Hepatocyte (in vitro differentiated cells): ENCODE data around the gene HSD17B8. TPM values are rescaled to one million over a fixed set of nuclear protein-coding genes. Genes with fewer than 3 reads are reported as not detected.

Experiments used
- DNase-seq: peaks from one replicate; pipeline ENCODE4 v3.0.0-alpha.2; 2016; ENCODE audit warnings: low spot score
- H2AFZ ChIP-seq: fragments of 200-600 bp; sonication (generic); 2 replicates; pipeline ENCODE4 v1.6.0; 2016; ENCODE audit warnings: antibody characterized with exemption, mild to moderate bottlenecking
- H3K27ac ChIP-seq: fragments of 200-600 bp; sonication (generic); 2 replicates; pipeline ENCODE4 v1.5.1; 2016; ENCODE audit warnings: mild to moderate bottlenecking
- H3K27me3 ChIP-seq: fragments of 200-600 bp; sonication (generic); 2 replicates; pipeline ENCODE4 v1.6.1; 2016
- H3K36me3 ChIP-seq: fragments of 200-600 bp; sonication (generic); replicated peaks from 2 replicates; pipeline ENCODE4 v1.5.1; 2016; ENCODE audit warnings: low read depth; ENCODE audit not compliant: insufficient read depth
- H3K4me1 ChIP-seq: fragments of 200-600 bp; sonication (generic); 2 replicates; pipeline ENCODE4 v1.5.1; 2016; ENCODE audit warnings: mild to moderate bottlenecking, moderate library complexity; ENCODE audit not compliant: insufficient read depth
- H3K4me2 ChIP-seq: fragments of 200-600 bp; sonication (generic); 2 replicates; pipeline ENCODE4 v1.6.0; 2016
- H3K4me3 ChIP-seq: fragments of 200-600 bp; sonication (generic); 2 replicates; pipeline ENCODE4 v1.5.1; 2016; ENCODE audit warnings: mild to moderate bottlenecking
- H3K79me2 ChIP-seq: fragments of 200-600 bp; sonication (generic); 2 replicates; pipeline ENCODE4 v1.6.0; 2017; ENCODE audit warnings: mild to moderate bottlenecking
- H3K9me2 ChIP-seq: fragments of 200-600 bp; sonication (generic); replicated peaks from 2 replicates; pipeline ENCODE4 v1.6.0; 2017; ENCODE audit warnings: mild to moderate bottlenecking; ENCODE audit not compliant: insufficient read depth
- H3K9me3 ChIP-seq: fragments of 200-600 bp; sonication (generic); 2 replicates; pipeline ENCODE4 v1.5.1; 2016; ENCODE audit warnings: low read depth, mild to moderate bottlenecking
- H4K20me1 ChIP-seq: fragments of 200-600 bp; sonication (generic); 2 replicates; pipeline ENCODE4 v1.6.0; 2016; ENCODE audit warnings: mild to moderate bottlenecking; ENCODE audit not compliant: insufficient read depth, poor library complexity, severe bottlenecking
- EZH2 ChIP-seq: fragments of 200-600 bp; sonication (generic); IDR thresholded peaks from 2 replicates; pipeline ENCODE4 v1.6.1; 2016; ENCODE audit warnings: antibody characterized with exemption, mild to moderate bottlenecking, borderline replicate concordance
- EZH2phosphoT487 ChIP-seq: fragments of 200-600 bp; sonication (generic); IDR thresholded peaks from one replicate; pipeline ENCODE4 v1.6.1; 2018; ENCODE audit warnings: antibody characterized with exemption, mild to moderate bottlenecking, low read depth, moderate library complexity; ENCODE audit not compliant: unreplicated experiment, severe bottlenecking
- WGBS: methylation state at CpG from one replicate; pipeline ENCODE4 v1.1.6; 2016; ENCODE audit warnings: low lambda C conversion rate; ENCODE audit errors: missing lambda C conversion rate; 5-methylcytosine and 5-hydroxymethylcytosine counted together
- polyA plus RNA-seq: library from polyadenylated mRNA; unstranded; fragments of >200 nt; fragmentation: Nextera tagmentation; extraction: Ambion mirVana; gene quantifications from 2 replicates; pipeline ENCODE4 v1.2.1, GENCODE V29; 2016
- total RNA-seq: library from RNA; depleted of rRNA; stranded (reverse); fragments of >200 nt; gene quantifications from 2 replicates; pipeline ENCODE4 v1.2.3, GENCODE V29; 2014
- TF ChIP-seq, protein P1 (sequence below): fragments of 200-600 bp; sonication (generic); IDR thresholded peaks from 2 replicates; pipeline ENCODE4 v1.5.1; 2016; ENCODE audit warnings: antibody characterized with exemption, mild to moderate bottlenecking; ENCODE audit not compliant: poor library complexity

The HSD17B8 gene
- total and polyA plus RNA-seq, 2 experiments from 2014 or later: 6.0 to 12.9 TPM

DNA sequence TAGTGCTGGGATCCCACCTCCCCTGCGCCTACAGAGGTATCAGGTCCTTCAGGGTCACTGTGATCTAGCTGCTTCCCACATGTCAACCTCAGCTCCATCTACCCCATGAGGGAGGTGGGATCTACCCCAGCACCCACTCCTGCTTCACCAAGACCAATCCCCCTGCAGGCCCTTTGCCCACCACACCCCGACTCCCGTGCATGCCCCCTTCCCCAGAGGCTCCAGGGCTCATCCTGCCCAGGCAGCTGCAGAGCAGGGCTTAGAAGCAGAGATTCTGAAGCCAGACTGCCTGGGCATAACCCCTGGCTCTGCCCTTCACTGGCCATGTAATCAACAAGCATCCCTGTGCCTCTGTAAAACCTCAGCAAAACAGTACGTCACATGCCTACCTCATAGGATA lies 29.7 kb upstream of the HSD17B8 start:
- H4K20me1 ChIP-seq: no peaks in the 10 kb centered on the region
- H3K4me1 ChIP-seq: no peaks in the 10 kb centered on the region
- H3K27me3 ChIP-seq: no peaks in the 10 kb centered on the region
- no peak overlapping the region for H3K4me3 ChIP-seq
- H3K36me3 ChIP-seq: no peaks in the 10 kb centered on the region
- no peaks in the 10 kb centered on the region for H3K9me3 ChIP-seq
- H3K27ac ChIP-seq: no peak overlapping the region
- no peak for DNase-seq
- no peak overlapping the region for H2AFZ ChIP-seq
- H3K4me2 ChIP-seq: no peak overlapping the region
- WGBS: 87% methylated on average over 4 of the region's 4 CpGs
- no peaks in the 10 kb centered on the region for H3K79me2 ChIP-seq
- H3K9me2 ChIP-seq: no peaks in the 10 kb centered on the region
- TF ChIP-seq EZH2: no peak
- TF ChIP-seq, protein P1, sequence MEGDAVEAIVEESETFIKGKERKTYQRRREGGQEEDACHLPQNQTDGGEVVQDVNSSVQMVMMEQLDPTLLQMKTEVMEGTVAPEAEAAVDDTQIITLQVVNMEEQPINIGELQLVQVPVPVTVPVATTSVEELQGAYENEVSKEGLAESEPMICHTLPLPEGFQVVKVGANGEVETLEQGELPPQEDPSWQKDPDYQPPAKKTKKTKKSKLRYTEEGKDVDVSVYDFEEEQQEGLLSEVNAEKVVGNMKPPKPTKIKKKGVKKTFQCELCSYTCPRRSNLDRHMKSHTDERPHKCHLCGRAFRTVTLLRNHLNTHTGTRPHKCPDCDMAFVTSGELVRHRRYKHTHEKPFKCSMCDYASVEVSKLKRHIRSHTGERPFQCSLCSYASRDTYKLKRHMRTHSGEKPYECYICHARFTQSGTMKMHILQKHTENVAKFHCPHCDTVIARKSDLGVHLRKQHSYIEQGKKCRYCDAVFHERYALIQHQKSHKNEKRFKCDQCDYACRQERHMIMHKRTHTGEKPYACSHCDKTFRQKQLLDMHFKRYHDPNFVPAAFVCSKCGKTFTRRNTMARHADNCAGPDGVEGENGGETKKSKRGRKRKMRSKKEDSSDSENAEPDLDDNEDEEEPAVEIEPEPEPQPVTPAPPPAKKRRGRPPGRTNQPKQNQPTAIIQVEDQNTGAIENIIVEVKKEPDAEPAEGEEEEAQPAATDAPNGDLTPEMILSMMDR: no peak
- TF ChIP-seq EZH2phosphoT487: no peak

DNA sequence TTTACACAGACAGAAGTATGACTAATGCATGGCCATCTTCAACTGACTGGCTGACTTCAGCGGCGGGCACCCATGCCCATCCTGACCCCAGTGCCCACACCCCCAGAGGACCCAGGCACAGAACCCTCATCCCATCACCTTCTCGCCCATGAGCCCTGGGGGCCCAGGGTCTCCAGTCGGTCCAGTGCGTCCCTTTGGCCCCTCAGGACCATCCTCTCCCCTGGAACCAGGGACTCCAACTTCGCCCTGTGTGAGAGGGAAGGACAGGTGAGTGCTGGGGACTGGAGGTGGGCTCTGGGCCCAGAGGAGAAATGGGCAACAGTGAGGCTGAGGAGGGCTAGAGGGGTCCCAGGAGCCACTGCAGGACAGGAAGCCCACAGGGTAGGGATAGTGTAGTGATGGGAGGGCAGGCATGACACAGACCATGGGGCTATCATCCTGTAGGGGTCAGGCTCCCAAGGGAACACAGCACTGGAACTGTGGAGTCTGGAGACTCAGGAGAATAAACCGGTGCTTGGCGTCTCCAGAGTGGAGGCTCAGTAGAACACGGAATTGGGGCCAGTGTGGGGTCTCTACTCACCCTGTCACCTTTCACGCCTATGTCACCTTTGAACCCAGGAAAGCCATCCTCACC lies 28.9 kb upstream of the HSD17B8 start:
- no peaks in the 10 kb centered on the region for H3K9me2 ChIP-seq
- no peak overlapping the region for H3K4me3 ChIP-seq
- no peaks in the 10 kb centered on the region for H3K79me2 ChIP-seq
- H3K4me1 ChIP-seq: no peaks in the 10 kb centered on the region
- H3K36me3 ChIP-seq: no peaks in the 10 kb centered on the region
- TF ChIP-seq, protein P1: no peak
- no peak for TF ChIP-seq EZH2
- no peak for TF ChIP-seq EZH2phosphoT487
- WGBS: 88% methylated on average over 10 of the region's 10 CpGs
- no peaks in the 10 kb centered on the region for H4K20me1 ChIP-seq
- H3K9me3 ChIP-seq: no peaks in the 10 kb centered on the region
- no peak overlapping the region for H3K27ac ChIP-seq
- H3K4me2 ChIP-seq: no peak overlapping the region
- no peak overlapping the region for H2AFZ ChIP-seq
- DNase-seq: no peak
- H3K27me3 ChIP-seq: no peaks in the 10 kb centered on the region

DNA sequence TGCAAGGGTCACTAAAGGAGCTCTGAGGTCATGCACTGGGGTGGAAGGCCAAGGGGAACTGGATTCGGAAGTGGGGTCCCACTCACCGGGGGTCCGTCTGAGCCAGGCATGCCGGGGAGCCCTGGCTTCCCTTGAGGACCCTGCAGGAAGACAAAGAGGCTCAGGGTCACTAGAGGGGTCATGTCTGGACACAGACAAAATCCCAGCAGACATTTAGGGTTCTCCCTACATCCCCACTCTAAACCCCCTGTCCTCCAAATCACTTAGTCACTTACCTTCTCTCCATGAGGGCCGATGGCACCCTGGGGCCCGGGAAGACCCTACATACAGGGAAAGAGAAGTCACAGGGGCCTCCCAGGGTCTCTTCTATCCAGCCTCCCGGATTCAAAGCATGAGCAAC lies 27.5 kb upstream of the HSD17B8 start:
- TF ChIP-seq, protein P1: no peak
- TF ChIP-seq EZH2: no peak
- TF ChIP-seq EZH2phosphoT487: no peak
- H3K4me1 ChIP-seq: no peaks in the 10 kb centered on the region
- 83% methylated on average over 7 of the region's 7 CpGs for WGBS

More for the DNA sequence above, 27.5 kb upstream of the HSD17B8 start:
- Histone ChIP-seq H3K27me3 (no peaks in the 10 kb centered on the region), H3K36me3 (no peaks in the 10 kb centered on the region), H3K79me2 (no peaks in the 10 kb centered on the region), H2AFZ (no peak overlapping the region), H3K4me3 (no peak overlapping the region), H3K27ac (no peak overlapping the region), H3K9me3 (no peaks in the 10 kb centered on the region), H3K4me2 (no peak overlapping the region), H3K9me2 (no peaks in the 10 kb centered on the region), H4K20me1 (no peaks in the 10 kb centered on the region)
- DNase-seq: no peak
